Rectal smooth muscle tissue (tissue), 1 donor: ENCODE measurements around the gene TFB1M.
A peak's percentile ranks its signal among the peaks of the same experiment; 100 is the strongest.
"Not testable (repeated sequence)": the region's sequence is repeated elsewhere in the genome, so short reads cannot be mapped to it uniquely, and the experiment has no call there.

Experiments used
- H3K27ac ChIP-seq: one replicate; pipeline ENCODE4 v1.7.0; 2013; ENCODE audit warnings: low read depth, low read length, inconsistent platforms
- H3K27me3 ChIP-seq: one replicate; pipeline ENCODE4 v1.7.0; 2013; ENCODE audit warnings: low read length; ENCODE audit not compliant: control insufficient read depth, insufficient read depth
- H3K36me3 ChIP-seq: one replicate; pipeline ENCODE4 v1.7.0; 2013; ENCODE audit warnings: low read length; ENCODE audit not compliant: control insufficient read depth, insufficient read depth
- H3K4me1 ChIP-seq: one replicate; pipeline ENCODE4 v1.7.0; 2013; ENCODE audit warnings: low read length; ENCODE audit not compliant: control insufficient read depth, insufficient read depth
- H3K4me3 ChIP-seq: one replicate; pipeline ENCODE4 v1.7.0; 2013; ENCODE audit warnings: low read length
- H3K9ac ChIP-seq: one replicate; pipeline ENCODE4 v1.7.0; 2013; ENCODE audit warnings: low read length

TFB1M gene

DNA sequence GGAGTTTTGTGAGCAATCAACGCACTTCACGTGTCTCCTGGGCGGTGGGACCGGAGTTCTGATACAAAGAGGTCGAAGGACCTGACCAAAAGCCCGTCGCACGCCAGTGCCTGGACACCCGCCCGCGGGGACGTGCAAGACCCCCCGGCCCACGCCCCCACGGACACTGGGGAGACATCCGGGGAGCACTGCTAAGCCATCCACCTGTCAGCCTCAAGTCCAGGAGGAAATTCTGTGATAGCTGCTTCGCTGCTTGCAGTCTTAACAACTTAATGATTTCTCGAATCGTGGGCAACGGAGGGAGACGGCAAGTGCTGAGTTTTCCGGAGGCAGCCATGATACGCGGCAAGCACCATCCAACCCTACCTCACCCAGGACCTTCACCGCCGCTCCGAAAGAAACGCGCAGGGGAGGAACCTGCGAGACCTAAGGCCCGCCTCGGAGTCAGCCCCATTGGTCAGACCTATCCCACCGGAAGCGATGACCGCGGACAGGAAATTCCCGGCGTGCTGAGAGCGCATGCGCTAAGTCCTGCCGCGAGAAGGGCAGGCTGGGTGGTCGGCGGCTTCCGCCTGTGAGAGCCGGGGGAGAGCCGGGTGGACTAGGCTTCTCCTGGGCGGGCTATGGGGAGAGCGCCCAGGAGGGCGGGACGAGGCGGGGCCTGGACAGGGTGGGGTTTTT is at the start of gene TFB1M:
TSS of gene TFB1M (minus strand) at position 393 of the 681 bp plus-strand sequence. CDS start at position 337, 56 bp downstream.
- Histone ChIP-seq H3K9ac (peak within 1 kb of the TSS; percentile 93), H3K36me3 (no peaks in the 10 kb centered on the region), H3K27me3 (no peaks in the 10 kb centered on the region), H3K4me3 (peak within 1 kb of the TSS; percentile 99), H3K4me1 (no peaks in the 10 kb centered on the region), H3K27ac (peak within 1 kb of the TSS; percentile 80)

DNA sequence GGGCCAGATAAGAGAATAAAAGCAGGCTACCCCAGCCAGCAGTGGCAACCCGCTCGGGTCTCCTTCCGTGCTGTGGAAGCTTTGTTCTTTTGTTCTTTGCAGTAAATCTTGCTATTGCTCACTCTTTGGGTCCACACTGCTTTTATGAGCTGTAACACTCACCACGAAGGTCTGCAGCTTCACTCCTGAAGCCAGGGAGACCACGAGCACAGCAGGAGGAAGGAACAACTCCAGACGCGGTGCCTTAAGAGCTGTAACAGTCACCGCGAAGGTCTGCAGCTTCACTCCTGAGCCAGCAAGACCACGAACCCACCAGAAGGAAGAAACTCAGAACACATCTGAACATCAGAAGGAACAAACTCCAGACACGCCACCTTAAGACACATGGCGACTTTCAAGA is 49.7 kb upstream of the TFB1M start:
- not testable (repeated sequence) for H3K4me1 ChIP-seq, H3K27me3 ChIP-seq, H3K4me3 ChIP-seq, H3K36me3 ChIP-seq, H3K9ac ChIP-seq, H3K27ac ChIP-seq

DNA sequence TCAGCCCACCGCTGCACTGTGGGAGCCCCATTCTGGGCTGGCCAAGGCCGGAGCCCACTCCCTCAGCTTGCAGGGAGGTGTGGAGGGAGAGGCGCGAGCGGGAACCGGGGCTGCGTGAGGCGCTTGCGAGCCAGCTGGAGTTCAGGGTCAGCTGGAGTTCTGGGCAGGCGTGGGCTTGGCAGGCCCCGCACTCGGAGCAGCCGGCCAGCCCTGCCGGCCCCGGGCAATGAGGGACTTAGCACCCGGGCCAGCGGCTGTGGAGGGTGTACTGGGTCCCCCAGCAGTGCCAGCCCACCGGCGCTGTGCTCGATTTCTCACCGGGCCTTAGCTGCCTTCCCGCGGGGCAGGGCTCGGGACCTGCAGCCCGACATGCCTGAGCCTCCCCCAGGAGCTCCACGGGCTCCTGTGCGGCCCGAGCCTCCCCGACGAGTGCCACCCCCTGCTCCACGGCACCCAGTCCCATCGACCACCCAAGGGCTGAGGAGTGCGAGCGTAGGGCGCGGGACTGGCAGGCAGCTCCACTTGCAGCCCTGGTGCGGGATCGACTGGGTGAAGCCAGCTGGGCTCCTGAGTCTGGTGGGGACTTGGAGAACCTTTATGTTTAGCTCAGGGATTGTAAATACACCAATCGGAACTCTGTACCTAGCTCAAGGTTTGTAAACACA is 48.8 kb upstream of the TFB1M start:
- not testable (repeated sequence) for H3K36me3 ChIP-seq, H3K27ac ChIP-seq, H3K9ac ChIP-seq, H3K27me3 ChIP-seq, H3K4me1 ChIP-seq, H3K4me3 ChIP-seq

DNA sequence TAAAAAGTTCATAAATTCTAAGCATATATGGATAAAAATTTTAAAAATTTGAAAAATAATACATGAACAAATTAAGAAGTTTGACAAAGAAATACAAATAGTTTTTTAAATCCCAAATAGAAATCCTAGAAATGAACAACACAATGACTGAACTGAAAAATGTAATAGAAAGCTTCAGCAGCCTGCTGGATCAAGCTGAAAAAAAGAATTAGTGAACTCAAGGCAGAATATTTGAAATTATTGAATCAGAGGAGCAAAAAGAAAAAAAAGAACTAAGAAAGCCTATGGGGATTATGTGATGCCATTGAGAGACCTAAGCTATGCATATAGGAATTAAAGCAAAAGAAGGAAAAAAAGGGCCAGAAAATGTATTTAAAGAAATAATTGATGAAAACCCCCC is 39.9 kb upstream of the TFB1M start:
- Histone ChIP-seq H3K27ac (no peak overlapping the region), H3K4me1 (no peaks in the 10 kb centered on the region), H3K9ac (no peak overlapping the region), H3K36me3 (no peaks in the 10 kb centered on the region), H3K4me3 (no peak overlapping the region), H3K27me3 (no peaks in the 10 kb centered on the region)

DNA sequence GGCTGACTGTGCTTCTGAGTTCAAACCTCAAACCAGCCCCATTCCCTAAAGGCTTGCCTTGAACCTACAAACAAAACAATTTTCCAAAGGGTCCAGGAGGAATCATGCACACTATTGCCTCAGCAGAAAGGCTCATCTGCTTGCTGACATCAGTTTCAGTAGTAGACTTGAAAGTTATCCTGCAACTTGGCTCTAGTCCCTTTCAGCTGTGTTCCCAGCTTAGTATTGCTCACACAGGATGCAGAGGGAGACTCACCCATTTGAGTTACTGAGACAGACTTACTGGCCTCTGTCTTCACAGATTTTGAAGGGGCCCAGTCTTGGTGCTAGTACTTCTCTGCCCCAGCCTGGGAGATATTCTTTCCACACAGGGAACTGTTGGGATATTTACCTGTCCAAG is 38.5 kb upstream of the TFB1M start:
- H3K36me3 ChIP-seq, result no peaks in the 10 kb centered on the region
- no peaks in the 10 kb centered on the region for H3K27me3 ChIP-seq
- no peaks in the 10 kb centered on the region for H3K4me1 ChIP-seq
- H3K9ac ChIP-seq, result no peak overlapping the region
- H3K4me3 ChIP-seq, result no peak overlapping the region
- no peak overlapping the region for H3K27ac ChIP-seq

DNA sequence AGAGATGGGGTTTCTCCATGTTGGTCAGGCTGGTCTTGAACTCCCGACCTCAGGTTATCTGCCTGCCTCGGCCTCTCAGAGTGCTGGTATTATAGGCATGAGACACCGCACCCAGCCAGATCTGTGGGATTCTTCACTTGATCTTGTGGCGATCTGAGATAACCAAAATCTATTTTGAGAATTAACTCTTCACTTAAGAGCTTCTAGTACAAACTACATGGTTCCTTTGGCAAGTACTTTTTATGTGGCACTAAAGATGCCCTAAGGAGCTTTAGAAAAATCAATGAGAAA is 37.8 kb upstream of the TFB1M start:
- H3K36me3 ChIP-seq, result no peaks in the 10 kb centered on the region
- no peak overlapping the region for H3K27ac ChIP-seq
- no peaks in the 10 kb centered on the region for H3K4me1 ChIP-seq
- H3K9ac ChIP-seq, result no peak overlapping the region
- no peaks in the 10 kb centered on the region for H3K27me3 ChIP-seq
- H3K4me3 ChIP-seq, result no peak overlapping the region

DNA sequence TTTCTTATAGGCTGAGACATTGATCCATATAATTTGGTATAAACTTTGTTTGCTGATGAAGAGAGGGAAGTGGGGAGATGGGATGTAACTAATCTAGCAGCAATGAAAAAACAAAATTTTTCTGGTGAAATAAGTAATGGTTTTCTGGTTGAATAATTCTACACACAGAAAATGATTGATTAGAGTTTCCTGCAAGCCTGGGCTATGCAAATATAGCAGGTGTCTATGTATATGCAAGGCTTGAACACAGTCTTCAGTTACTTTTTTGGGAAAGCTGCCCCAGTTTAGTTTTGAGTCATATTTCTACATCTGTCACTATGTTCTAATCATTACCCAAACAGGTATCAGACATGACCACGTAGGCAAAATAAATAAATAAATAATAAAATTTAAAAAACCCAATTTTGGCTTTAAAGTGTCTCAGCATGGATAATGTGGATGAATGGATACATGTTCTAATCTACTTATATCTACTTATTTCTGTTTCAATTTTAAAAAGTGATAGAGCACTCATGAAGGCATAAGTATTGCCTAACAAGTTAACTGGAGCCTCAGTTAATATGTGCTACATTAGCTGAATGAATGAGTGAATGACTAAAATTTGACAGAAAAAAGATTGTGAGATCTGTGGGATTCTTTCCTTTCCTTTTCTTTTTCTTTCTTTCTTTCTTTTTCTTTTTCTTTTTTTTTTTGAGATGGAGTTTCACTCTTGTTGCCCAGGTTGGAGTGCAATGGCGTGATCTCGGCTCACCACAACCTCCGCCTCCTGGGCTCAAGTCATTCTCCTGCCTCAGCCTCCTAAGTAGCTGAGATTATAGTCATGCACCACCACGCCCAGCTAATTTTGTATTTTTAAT is 37.2 kb upstream of the TFB1M start:
- Histone ChIP-seq H3K9ac (no peak overlapping the region), H3K4me3 (no peak overlapping the region), H3K36me3 (no peaks in the 10 kb centered on the region), H3K27me3 (no peaks in the 10 kb centered on the region), H3K4me1 (no peaks in the 10 kb centered on the region), H3K27ac (no peak overlapping the region)

DNA sequence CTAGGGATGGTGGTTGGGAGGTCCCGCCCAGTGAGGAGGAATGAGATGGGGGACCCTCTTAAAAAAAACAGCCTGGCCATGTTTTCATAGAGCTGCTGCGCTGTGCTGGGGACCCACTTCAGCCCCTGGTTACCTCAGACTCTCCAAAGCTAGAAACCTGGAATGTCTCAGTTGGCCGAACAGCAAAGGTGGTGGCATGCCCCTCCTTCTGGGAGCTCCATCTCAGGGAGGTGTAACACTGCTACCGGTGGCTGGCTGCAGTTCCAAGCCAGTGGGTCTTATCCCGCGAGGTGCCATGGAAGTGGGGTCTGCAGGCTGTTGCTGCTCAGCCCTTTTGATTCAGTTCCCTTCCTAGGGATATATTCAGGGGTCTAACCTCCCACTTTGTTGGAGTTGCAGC is 35.7 kb upstream of the TFB1M start:
- Histone ChIP-seq H3K9ac (no peak overlapping the region), H3K36me3 (no peaks in the 10 kb centered on the region)

DNA sequence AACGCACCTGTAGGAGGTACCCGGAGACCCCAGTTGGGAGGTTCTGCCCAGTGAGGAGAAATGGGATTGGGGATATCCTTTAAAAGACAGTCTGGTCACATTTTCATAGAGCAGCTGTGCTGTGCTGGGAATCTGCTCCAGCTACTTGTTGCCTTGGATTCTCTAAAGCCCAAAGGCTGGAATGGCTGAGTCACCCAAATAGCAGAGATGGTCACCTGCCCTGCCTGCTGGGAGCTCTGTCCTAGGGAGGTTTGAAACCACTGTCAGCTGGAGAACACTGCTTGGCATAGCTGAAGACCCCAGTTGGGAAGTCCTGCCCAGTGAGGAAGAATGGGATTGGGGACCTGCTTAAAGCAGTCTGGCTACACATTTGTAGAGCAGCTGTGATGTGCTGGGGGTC is 34.8 kb upstream of the TFB1M start:
- Histone ChIP-seq H3K27me3 (no peaks in the 10 kb centered on the region), H3K4me3 (no peak overlapping the region), H3K9ac (no peak overlapping the region), H3K4me1 (no peaks in the 10 kb centered on the region), H3K36me3 (no peaks in the 10 kb centered on the region), H3K27ac (no peak overlapping the region)

More for the DNA sequence above, 35.7 kb upstream of the TFB1M start:
- no peak overlapping the region for H3K4me3 ChIP-seq
- no peaks in the 10 kb centered on the region for H3K4me1 ChIP-seq
- H3K27me3 ChIP-seq, result no peaks in the 10 kb centered on the region
- no peak overlapping the region for H3K27ac ChIP-seq

DNA sequence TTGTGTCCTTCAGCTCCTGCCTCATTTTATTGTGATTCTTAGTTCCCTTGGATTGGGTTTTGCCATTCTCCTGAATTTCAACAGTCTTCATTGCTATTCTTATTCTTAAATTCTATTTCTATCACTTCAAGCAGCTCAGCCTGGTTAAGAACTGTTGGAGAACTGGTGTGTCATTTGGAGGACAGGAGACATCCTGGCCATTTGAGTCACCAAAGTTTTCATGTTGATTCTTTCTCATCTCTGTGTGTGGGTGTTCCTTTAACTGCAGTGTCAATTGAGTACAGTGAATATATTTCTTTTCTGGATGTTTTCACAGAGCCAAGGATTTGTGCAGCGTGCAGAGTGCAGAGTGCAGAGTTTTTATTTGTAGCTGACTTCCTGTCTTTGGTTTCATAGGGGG is 33.5 kb upstream of the TFB1M start:
- H3K4me3 ChIP-seq, result no peak overlapping the region
- H3K9ac ChIP-seq, result no peak overlapping the region
- no peaks in the 10 kb centered on the region for H3K27me3 ChIP-seq
- no peaks in the 10 kb centered on the region for H3K36me3 ChIP-seq
- no peaks in the 10 kb centered on the region for H3K4me1 ChIP-seq
- H3K27ac ChIP-seq, result no peak overlapping the region

DNA sequence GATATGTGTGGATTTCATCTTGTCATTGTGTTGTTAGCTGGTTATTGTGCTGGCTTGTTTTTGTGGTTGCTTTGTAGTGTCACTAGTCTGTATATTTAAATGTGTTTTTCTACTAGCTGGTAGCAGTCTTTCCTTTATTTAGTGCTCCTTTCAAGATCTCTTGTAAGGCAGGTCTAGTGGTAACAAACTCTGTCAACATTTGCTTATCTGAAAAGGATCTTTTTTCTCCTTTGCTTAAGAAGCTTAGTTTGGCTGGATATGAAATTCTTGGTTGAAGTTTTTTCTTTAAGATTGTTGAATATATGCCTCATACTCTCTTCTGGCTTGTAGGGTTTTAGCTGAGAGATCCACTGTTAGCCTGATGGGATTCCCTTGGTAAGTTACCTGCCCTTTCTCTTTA is 32.7 kb upstream of the TFB1M start:
- Histone ChIP-seq H3K4me3 (no peak overlapping the region), H3K27me3 (no peaks in the 10 kb centered on the region), H3K4me1 (no peaks in the 10 kb centered on the region), H3K27ac (no peak overlapping the region), H3K36me3 (no peaks in the 10 kb centered on the region), H3K9ac (no peak overlapping the region)

DNA sequence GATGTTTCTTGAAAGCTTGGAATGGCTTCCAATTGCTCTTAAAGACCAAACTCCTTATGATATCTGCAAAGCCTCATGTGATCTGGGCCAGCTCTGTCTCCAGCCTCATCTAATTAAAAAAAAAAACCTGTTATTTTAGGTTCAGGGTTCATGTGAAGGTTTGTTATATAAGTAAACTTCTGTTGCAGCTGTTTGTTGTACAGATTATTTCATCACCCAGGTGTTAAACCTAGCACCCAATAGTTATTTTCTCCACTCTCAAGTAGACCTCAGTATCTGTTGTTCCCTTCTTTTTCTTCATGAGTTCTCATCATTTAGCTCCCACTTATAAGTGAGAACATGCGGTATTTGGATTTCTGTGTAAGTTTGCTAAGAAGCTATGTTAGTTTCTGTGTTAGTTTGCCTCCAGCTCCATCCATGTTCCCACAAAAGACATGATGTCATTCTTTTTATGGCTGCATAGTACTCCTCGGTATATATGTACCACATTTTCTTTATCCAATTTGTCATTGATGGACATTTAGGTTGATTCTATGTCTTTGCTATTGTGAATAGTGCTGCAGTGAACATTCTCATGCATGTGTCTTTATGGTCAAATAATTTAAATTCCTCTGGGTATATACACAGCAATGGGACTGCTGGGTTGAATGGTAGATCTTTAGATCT is 30.2 kb upstream of the TFB1M start:
- no peaks in the 10 kb centered on the region for H3K36me3 ChIP-seq
- no peak overlapping the region for H3K27ac ChIP-seq
- no peaks in the 10 kb centered on the region for H3K4me1 ChIP-seq
- H3K27me3 ChIP-seq, result no peaks in the 10 kb centered on the region
- H3K4me3 ChIP-seq, result no peak overlapping the region
- H3K9ac ChIP-seq, result no peak overlapping the region
